ENCODE data around the gene NRG3.

NRG3 gene

GRCh38 chr10:81885491-81885890 lies 10.5 kb downstream of the NRG3 start:
- no peak for DNase-seq

GRCh38 chr10:81886939-81887338 lies 11.9 kb downstream of the NRG3 start:
- DNase-seq = no peak

GRCh38 chr10:81889181-81889769 lies 14.3 kb downstream of the NRG3 start:
- no peak for DNase-seq

GRCh38 chr10:81894616-81895015 lies 19.6 kb downstream of the NRG3 start:
- DNase-seq = no peak

GRCh38 chr10:81898518-81898917 lies 23.5 kb downstream of the NRG3 start:
- no peak for DNase-seq

- DNase-seq = no peak
These were observed 26.0 kb downstream of the NRG3 start for GRCh38 chr10:81900989-81901388.

- DNase-seq = no peak
These were observed 28.5 kb downstream of the NRG3 start for GRCh38 chr10:81903472-81903871.

GRCh38 chr10:81905161-81905560 lies 30.2 kb downstream of the NRG3 start:
- DNase-seq = no peak

- DNase-seq = no peak
These were observed 34.5 kb downstream of the NRG3 start for GRCh38 chr10:81909453-81909852.

GRCh38 chr10:81911328-81911727 lies 36.3 kb downstream of the NRG3 start:
- DNase-seq = no peak

GRCh38 chr10:81914736-81915503 lies 39.9 kb downstream of the NRG3 start:
- no peak for DNase-seq

GRCh38 chr10:81915504-81915897 lies 40.5 kb downstream of the NRG3 start:
- no peak for DNase-seq

GRCh38 chr10:81917666-81918065 lies 42.7 kb downstream of the NRG3 start:
- DNase-seq = no peak

- no peak for DNase-seq
These were observed 43.8 kb downstream of the NRG3 start for GRCh38 chr10:81918766-81919165.

GRCh38 chr10:81920213-81920829 lies 45.3 kb downstream of the NRG3 start:
- no peak for DNase-seq

GRCh38 chr10:81928119-81928518 lies 53.1 kb downstream of the NRG3 start:
- DNase-seq = no peak

- DNase-seq = no peak
These were observed 68.6 kb downstream of the NRG3 start for GRCh38 chr10:81943583-81943982.

GRCh38 chr10:81944609-81945008 lies 69.6 kb downstream of the NRG3 start:
- no peak for DNase-seq

GRCh38 chr10:81949283-81949682 lies 74.3 kb downstream of the NRG3 start:
- no peak for DNase-seq

GRCh38 chr10:81950358-81950757 lies 75.4 kb downstream of the NRG3 start:
- no peak for DNase-seq

- no peak for DNase-seq
These were observed 78.4 kb downstream of the NRG3 start for GRCh38 chr10:81953420-81953819.

- DNase-seq = no peak
These were observed 83.0 kb downstream of the NRG3 start for GRCh38 chr10:81957976-81958375.

GRCh38 chr10:81959016-81959415 lies 84.0 kb downstream of the NRG3 start:
- DNase-seq = no peak

- DNase-seq = no peak
These were observed 86.6 kb downstream of the NRG3 start for GRCh38 chr10:81961451-81962184.
